Heart right ventricle (tissue), 16 donors: ENCODE measurements around the gene KIAA0513. TPM values are rescaled to one million over a fixed set of nuclear protein-coding genes. Genes with fewer than 3 reads are reported as not detected.
A peak's percentile ranks its signal among the peaks of the same experiment; 100 is the strongest.
"Not testable (repeated sequence)": the region's sequence is repeated elsewhere in the genome, so short reads cannot be mapped to it uniquely, and the experiment has no call there.

Experiments
- ATAC-seq, 8 donors: fragments of 200-7000 bp; cut with Tn5 transposase; one replicate each; pipeline ENCODE4 v1.9.1; 2020; ENCODE audit warnings: mild to moderate bottlenecking in 8 of 8, moderate library complexity in 8 of 8, moderate number of reproducible peaks in 1 of 8
- DNase-seq, 2 donors: peaks; one replicate each; pipeline ENCODE4 v3.0.0-alpha.2; 2020
- H3K27ac ChIP-seq, 10 donors: fragments of 200-600 bp; sonication (generic) in 2 of 10; one replicate each; pipeline versions ENCODE4 v1.5.0 to v1.8.0; 2020 to 2022; ENCODE audit warnings: mild to moderate bottlenecking in 3 of 10
- H3K27me3 ChIP-seq, 7 donors: fragments of 200-600 bp; one replicate each; pipeline ENCODE4 v1.8.0; 2021 to 2022; ENCODE audit warnings: mild to moderate bottlenecking in 2 of 7
- H3K36me3 ChIP-seq, 9 donors: fragments of 200-600 bp; sonication (generic) in 1 of 9; one replicate each; pipeline versions ENCODE4 v1.5.0 to v1.8.0; 2020 to 2022; ENCODE audit warnings: mild to moderate bottlenecking in 2 of 9
- H3K4me1 ChIP-seq, 9 donors: fragments of 200-600 bp; sonication (generic) in 1 of 9; one replicate each; pipeline versions ENCODE4 v1.5.0 to v1.8.0; 2020 to 2022; ENCODE audit warnings: mild to moderate bottlenecking in 4 of 9
- H3K4me3 ChIP-seq, 10 donors: fragments of 200-600 bp; sonication (generic) in 2 of 10; one replicate each; pipeline versions ENCODE4 v1.5.0 to v1.8.0; 2020 to 2022; ENCODE audit warnings: mild to moderate bottlenecking in 7 of 10, moderate library complexity in 2 of 10
- H3K9me3 ChIP-seq, 11 donors: fragments of 200-600 bp in 10 of 11; sonication (generic) in 2 of 11; one replicate each; pipeline versions ENCODE4 v1.5.0 to v1.8.0; 2013 to 2022; ENCODE audit warnings: mild to moderate bottlenecking in 2 of 11, control low read depth in 1 of 11, moderate library complexity in 1 of 11
- CTCF ChIP-seq, 9 donors: fragments of 200-600 bp; sonication (generic) in 2 of 9; IDR thresholded peaks; one replicate each; pipeline versions ENCODE4 v1.5.0 to v1.8.0; 2021 to 2022; ENCODE audit warnings: antibody characterized with exemption in 9 of 9, mild to moderate bottlenecking in 5 of 9, moderate library complexity in 1 of 9
- WGBS, 2 donors: extraction: QIAGEN DNeasy Blood & Tissue Kit; methylation state at CpG; one replicate each; pipeline ENCODE4 v1.1.7; 2013; ENCODE audit warnings: inconsistent platforms in 1 of 2; 5-methylcytosine and 5-hydroxymethylcytosine counted together
- intact Hi-C, 10 donors: fragments of 100-400 bp; cut with DNase I; formaldehyde crosslinking; loops; one replicate each; pipeline versions ENCODE4 v1.11.1 to v1.14.2; 2022
- polyA plus RNA-seq, 2 donors: library from polyadenylated mRNA; stranded (reverse); fragments of 200-250 nt; gene quantifications; one replicate each; pipeline ENCODE4 v1.2.3, GENCODE V29; 2013
- total RNA-seq, 10 donors: library from RNA; stranded (reverse); fragmentation: NEBNext Ultra II Directional in 3 of 10; extraction: Animal tissue kit (Norgen Biotek cat#: 25700) in 3 of 10; gene quantifications; one replicate each; pipeline versions ENCODE4 v1.2.1 to v1.2.4, GENCODE V29; 2021 to 2023
- donor health status: Arrhythmogenic right ventricular cardiomyopathy.
- donor health status: ischemic (EF 13 %, LVEDD 7.1; RV severe dilation, severe dysfunction).
- donor health status: healthy with polysubstance abuse.
- donor health status: DM: no; HTN: yes; CAD: no.
- donor health status: DM: no; HTN: no; CAD: no.
- donor health status: ischemic (EF 25% LVEDD 6.9; RV normal size, moderate dysfunction).
- donor health status: ischemic (EF 25% LVEDD 5.7; RV mildly dilated, moderate dysfunction).
- donor health status: healthy.
- donor health status: DM: yes; HTN: yes; CAD: no.
- donor health status: Ischemic cardiomyopathy.
- donor health status: ischemic (EF 35%, LVEDD 5.7; RV mildly dilated, moderate dysfunction).
- donor health status: nonischemic (EF 11% LVEDD 7.7; RV severe dilation, severe dysfunction).
- donor health status: DM: yes; HTN: yes; CAD: no.
- donor health status: PGD.
- donor health status: ischemic (EF 29% LVEDD 5.4; RV normal size, mild dysfunction).
- donor health status: nonischemic (EF 23%, LVEDD 6.1; RV moderate dilation, normal function).

Gene KIAA0513
- total and polyA plus RNA-seq, 12 donors: 2.4 to 10.9 (median 8.3) TPM

- Histone ChIP-seq H3K36me3 (peaks cover 0 to 14% (median 0%) of the 10 kb centered on the region in 9 donors), H3K27ac (peak overlapping the region in 8 of 10 donors; percentile 2 to 96 (median 82)), H3K9me3 (no peaks in the 10 kb centered on the region), H3K4me3 (peak overlapping the region in 9 of 10 donors; percentile 59 to 88 (median 83)), H3K27me3 (no peaks in the 10 kb centered on the region), H3K4me1 (peaks cover 5 to 48% (median 30%) of the 10 kb centered on the region in 9 donors)
- intact Hi-C loops: loop anchor here in 2 of 10 donors (5.0 kb wide), 1 partner anchor 58 kb away; no protein-coding TSS in a partner anchor
- TF ChIP-seq CTCF (IDR thresholded peaks at IDR 0.05): no peak
- 35 to 46% methylated on average over 17 of the region's 17 CpGs for WGBS, 2 donors
- peak in 7 of 8 donors; percentile 13 to 59 (median 26) for ATAC-seq
- peak in 1 of 2 donors; percentile 41 for DNase-seq
Observed at GRCh38 chr16:85028685-85029407, 1.3 kb downstream of the KIAA0513 start.

- WGBS, 2 donors: 34 to 56% methylated on average over 4 of the region's 4 CpGs
- intact Hi-C loops: loop anchor here in 2 of 10 donors (5.0 kb wide), 1 partner anchor 58 kb away; no protein-coding TSS in a partner anchor
- Histone ChIP-seq H3K36me3 (peaks cover 0 to 14% (median 0%) of the 10 kb centered on the region in 9 donors), H3K27me3 (no peaks in the 10 kb centered on the region), H3K9me3 (no peaks in the 10 kb centered on the region), H3K4me3 (peak overlapping the region in 7 of 10 donors; percentile 59 to 88 (median 83)), H3K27ac (peak overlapping the region in 8 of 10 donors; percentile 2 to 96 (median 82)), H3K4me1 (peaks cover 5 to 48% (median 30%) of the 10 kb centered on the region in 9 donors)
- DNase-seq: no peak
- ATAC-seq: peak in 1 of 8 donors; percentile 18
- no peak for TF ChIP-seq CTCF (IDR thresholded peaks at IDR 0.05)
Observed at GRCh38 chr16:85029408-85029784, 1.8 kb downstream of the KIAA0513 start.

GRCh38 chr16:85029981-85030401 is 2.4 kb downstream of the KIAA0513 start:
- no peaks in the 10 kb centered on the region for H3K27me3 ChIP-seq
- H3K4me1 ChIP-seq: peaks cover 5 to 47% (median 30%) of the 10 kb centered on the region in 9 donors
- intact Hi-C loops: loop anchor here in 3 of 10 donors (5.0 kb wide), 2 partner anchors 52 to 57 kb away; no protein-coding TSS in a partner anchor
- WGBS, 2 donors: 65 to 78% methylated on average over 16 of the region's 16 CpGs
- no peaks in the 10 kb centered on the region for H3K9me3 ChIP-seq
- H3K4me3 ChIP-seq: peak overlapping the region in 4 of 10 donors; percentile 7 to 88 (median 78)
- peak overlapping the region in 8 of 10 donors; percentile 2 to 96 (median 82) for H3K27ac ChIP-seq
- peaks cover 0 to 14% (median 0%) of the 10 kb centered on the region in 9 donors for H3K36me3 ChIP-seq
- no peak for DNase-seq
- ATAC-seq: peak in 2 of 8 donors; percentile 14 to 27
- no peak for TF ChIP-seq CTCF (IDR thresholded peaks at IDR 0.05)

- Histone ChIP-seq H3K9me3 (no peaks in the 10 kb centered on the region), H3K27me3 (no peaks in the 10 kb centered on the region), H3K4me1 (peaks cover 5 to 38% (median 26%) of the 10 kb centered on the region in 9 donors), H3K27ac (no peak overlapping the region), H3K4me3 (no peak overlapping the region), H3K36me3 (peaks cover 0 to 14% (median 0%) of the 10 kb centered on the region in 9 donors)
- 81 to 82% methylated on average over 5 of the region's 5 CpGs for WGBS, 2 donors
- TF ChIP-seq CTCF (IDR thresholded peaks at IDR 0.05): no peak
- DNase-seq: no peak
- intact Hi-C loops: loop anchor here in 1 of 10 donors (5.0 kb wide), 1 partner anchor 51 kb away; no protein-coding TSS in a partner anchor
- no peak for ATAC-seq
Observed at GRCh38 chr16:85031451-85031850, 3.9 kb downstream of the KIAA0513 start.

GRCh38 chr16:85032187-85032586 is 4.6 kb downstream of the KIAA0513 start:
- intact Hi-C loops: loop anchor here in 1 of 10 donors (5.0 kb wide), 1 partner anchor 50 kb away; no protein-coding TSS in a partner anchor
- DNase-seq, H3K27me3 ChIP-seq, H3K27ac ChIP-seq, H3K4me3 ChIP-seq, H3K9me3 ChIP-seq, ATAC-seq: not testable (repeated sequence)
- Histone ChIP-seq H3K36me3 (peaks cover 0 to 14% (median 0%) of the 10 kb centered on the region in 9 donors), H3K4me1 (peaks cover 5 to 36% (median 20%) of the 10 kb centered on the region in 9 donors)
- WGBS, 2 donors: 94 to 97% methylated on average over 4 of the region's 4 CpGs
